HEK293 (cell line): Measurements from ENCODE around the gene HTR4.

ENCODE experiments used
- CTCF ChIA-PET: fragments of 350-600 bp; formaldehyde crosslinking; extraction: SDS; loops from one replicate; lab custom pipeline; 2021; ENCODE audit warnings: antibody characterized with exemption; lab: Yijun Ruan, JAX
- POLR2A ChIA-PET: fragments of 300-600 bp; formaldehyde crosslinking; extraction: SDS; loops from one replicate; lab custom pipeline; 2020; ENCODE audit warnings: antibody characterized with exemption, inconsistent platforms; lab: Yijun Ruan, JAX
- H3K27ac ChIP-seq: fragments of 200-500 bp; sonication (Bioruptor generic); 2 replicates; pipeline ENCODE4 v1.5.1; 2014; ENCODE audit warnings: low read depth, low read length, control low read depth, inconsistent platforms; ENCODE audit errors: extremely low read depth
- H3K36me3 ChIP-seq, 2 experiments: fragments of 200-500 bp in 1 of 2; sonication (Bioruptor generic) in 1 of 2; 1 replicate in 1 of 2; 2 replicates in 1 of 2; pipeline ENCODE4 v1.5.1; 2014 to 2017; ENCODE audit warnings: inconsistent platforms in 2 of 2, low read length in 2 of 2; ENCODE audit not compliant: control insufficient read depth in 2 of 2, insufficient read depth in 1 of 2
- H3K4me1 ChIP-seq: fragments of 200-500 bp; sonication (Bioruptor generic); 2 replicates; pipeline ENCODE4 v1.5.1; 2014; ENCODE audit warnings: mild to moderate bottlenecking, low read length, inconsistent platforms; ENCODE audit not compliant: control insufficient read depth, insufficient read depth
- H3K4me3 ChIP-seq: 2 replicates; pipeline ENCODE4 v1.5.1; 2011; ENCODE audit warnings: low read depth, mild to moderate bottlenecking, control low read depth, low read length, moderate library complexity
- H3K9me3 ChIP-seq: fragments of 200-500 bp; sonication (Bioruptor generic); 2 replicates; pipeline ENCODE4 v1.5.1; 2014; ENCODE audit warnings: low read depth, low read length, inconsistent platforms; ENCODE audit not compliant: control insufficient read depth, insufficient read depth
- CTCF ChIP-seq: fragments of 450-650 bp; formaldehyde crosslinking; IDR thresholded peaks from 2 replicates; pipeline ENCODE4 v1.5.1; 2016; ENCODE audit warnings: missing biosample characterization, missing genetic modification characterization
- EGR2 ChIP-seq: fragments of 450-650 bp; formaldehyde crosslinking; IDR thresholded peaks from 2 replicates; pipeline ENCODE4 v1.5.1; 2016; ENCODE audit warnings: low read depth, missing biosample characterization, missing genetic modification characterization
- GLIS1 ChIP-seq: fragments of 450-650 bp; formaldehyde crosslinking; IDR thresholded peaks from 2 replicates; pipeline ENCODE4 v1.5.1; 2016; ENCODE audit warnings: missing biosample characterization, missing genetic modification characterization
- SCRT2 ChIP-seq: fragments of 450-650 bp; formaldehyde crosslinking; IDR thresholded peaks from 2 replicates; pipeline ENCODE4 v1.5.1; 2016; ENCODE audit warnings: missing biosample characterization, missing genetic modification characterization
- SETDB1 ChIP-seq: IDR thresholded peaks from one replicate; pipeline ENCODE4 v1.6.1; 2017; ENCODE audit warnings: mild to moderate bottlenecking, low read length, moderate library complexity, mixed read lengths; ENCODE audit not compliant: insufficient read length
- TRIM28 ChIP-seq: IDR thresholded peaks from 2 replicates; pipeline ENCODE4 v1.6.1; 2011; ENCODE audit warnings: low read length, control low read depth, borderline replicate concordance
- ZNF132 ChIP-seq: fragments of 450-650 bp; formaldehyde crosslinking; IDR thresholded peaks from 2 replicates; pipeline ENCODE4 v1.5.1; 2017; ENCODE audit warnings: missing biosample characterization, missing genetic modification characterization, borderline replicate concordance
- ZNF2 ChIP-seq: fragments of 450-650 bp; formaldehyde crosslinking; IDR thresholded peaks from 2 replicates; pipeline ENCODE4 v1.5.1; 2016; ENCODE audit warnings: missing biosample characterization, missing genetic modification characterization
- ZNF292 ChIP-seq: fragments of 450-650 bp; formaldehyde crosslinking; IDR thresholded peaks from 2 replicates; pipeline ENCODE4 v1.5.1; 2016; ENCODE audit warnings: low read depth, missing biosample characterization, missing genetic modification characterization, borderline replicate concordance
- ZNF416 ChIP-seq: fragments of 450-650 bp; formaldehyde crosslinking; IDR thresholded peaks from 2 replicates; pipeline ENCODE4 v1.5.1; 2016; ENCODE audit warnings: missing biosample characterization, missing genetic modification characterization
- ZNF513 ChIP-seq: fragments of 450-650 bp; IDR thresholded peaks from 2 replicates; pipeline ENCODE4 v1.5.1; 2018; ENCODE audit warnings: missing biosample characterization, missing genetic modification characterization
- ZNF626 ChIP-seq: fragments of 450-650 bp; sonication (Bioruptor Pico); formaldehyde crosslinking; IDR thresholded peaks from 2 replicates; pipeline ENCODE4 v1.5.1; 2018; ENCODE audit warnings: missing biosample characterization, missing genetic modification characterization, inconsistent platforms
- ZNF654 ChIP-seq: fragments of 450-650 bp; formaldehyde crosslinking; IDR thresholded peaks from 2 replicates; pipeline ENCODE4 v1.5.1; 2016; ENCODE audit warnings: low read depth, missing biosample characterization, missing genetic modification characterization
- ZNF660 ChIP-seq: fragments of 450-650 bp; IDR thresholded peaks from 2 replicates; pipeline ENCODE4 v1.5.1; 2018; ENCODE audit warnings: missing biosample characterization, mild to moderate bottlenecking, missing genetic modification characterization
- ZNF76 ChIP-seq: fragments of 450-650 bp; formaldehyde crosslinking; IDR thresholded peaks from 2 replicates; pipeline ENCODE4; 2016; ENCODE audit warnings: low read depth, missing biosample characterization, missing genetic modification characterization, borderline replicate concordance
- ZSCAN4 ChIP-seq: fragments of 450-650 bp; formaldehyde crosslinking; IDR thresholded peaks from 2 replicates; pipeline ENCODE4 v1.5.1; 2017; ENCODE audit warnings: missing biosample characterization, missing genetic modification characterization
- TF ChIP-seq, protein P1 (sequence below): fragments of 450-650 bp; formaldehyde crosslinking; IDR thresholded peaks from 2 replicates; pipeline ENCODE4 v1.5.1; 2016; ENCODE audit warnings: missing biosample characterization, missing genetic modification characterization, borderline replicate concordance

Gene HTR4

DNA sequence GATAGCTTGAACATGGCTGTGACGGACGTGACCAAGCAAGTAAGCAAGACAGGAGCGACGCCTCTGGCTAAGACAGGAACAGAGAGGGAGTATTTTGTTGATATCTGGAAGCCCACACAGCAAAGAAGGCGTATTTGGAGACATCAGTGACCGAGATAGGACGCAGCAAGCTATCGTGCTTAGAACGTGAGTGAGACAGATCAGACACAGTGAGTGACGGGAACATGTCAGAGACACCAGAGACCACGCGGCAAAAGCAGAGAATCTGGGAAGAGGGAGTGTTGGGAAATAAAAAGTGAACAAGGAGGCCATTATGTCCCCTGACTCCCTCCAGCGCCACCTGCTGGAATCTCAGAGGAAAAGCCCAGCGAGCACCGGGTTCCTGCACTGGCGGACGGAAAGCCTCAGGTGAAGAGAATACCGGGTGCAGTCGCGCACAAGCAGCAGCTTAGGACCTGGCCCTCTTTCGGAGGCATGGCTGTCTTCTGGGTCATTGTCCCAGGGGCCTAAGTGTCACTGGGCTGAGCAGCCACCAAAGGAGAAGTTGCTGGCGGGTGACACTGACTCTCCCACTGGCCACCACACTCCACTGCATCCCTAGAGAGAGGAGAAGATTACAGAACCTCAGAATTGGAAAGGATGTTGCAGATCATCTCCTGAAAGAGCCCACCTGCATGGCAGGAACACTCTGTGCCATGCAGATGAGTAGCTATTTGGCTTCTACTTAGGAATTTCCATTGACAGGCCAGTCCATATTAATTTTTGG, 171.4 kb downstream of the HTR4 start:
- POLR2A ChIA-PET, result no interaction called here
- TF ChIP-seq ZNF132 (tag by site-specific recombination) (no peak), CTCF (tag by site-specific recombination) (peak; percentile 38; the same call in 1 of the 2 replicates), ZNF654 (tag by site-specific recombination) (peak; percentile 36), ZNF416 (tag by site-specific recombination) (no peak), ZNF76 (tag by site-specific recombination) (peak; percentile 36; the same call in 1 of the 2 replicates), ZNF660 (no peak), ZNF626 (no peak)
- Histone ChIP-seq H3K4me1 (no peaks in the 10 kb centered on the region), H3K27ac (no peak overlapping the region), H3K4me3 (no peak overlapping the region), H3K36me3 (no peaks in the 10 kb centered on the region), H3K9me3 (no peaks in the 10 kb centered on the region)
- CTCF ChIA-PET, result interaction anchor here (0.5 to 1.9 kb wide), 16 partner anchors 8 to 630 kb away, joined by 3 to 7 read pairs (median 4); no protein-coding TSS in a partner anchor

DNA sequence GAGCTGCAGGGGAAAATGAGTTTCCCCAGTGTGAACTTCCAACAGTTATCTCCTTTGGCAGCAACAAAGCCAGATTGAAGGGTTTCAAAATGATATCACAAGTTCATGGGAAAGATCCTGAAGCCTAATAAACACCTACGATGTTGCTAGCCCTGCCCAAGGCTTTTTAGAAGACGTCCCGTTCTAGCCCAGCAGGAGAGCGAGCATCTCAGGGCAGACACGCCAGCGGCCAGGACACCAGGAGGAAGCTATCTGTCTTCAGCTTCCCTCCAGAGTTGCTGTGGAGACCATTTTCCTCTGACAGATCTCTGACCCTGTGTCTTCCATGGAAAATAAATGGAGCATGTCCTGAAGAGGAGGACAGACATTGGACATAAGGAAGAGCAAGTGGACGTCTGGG, 172.1 kb downstream of the HTR4 start:
- no peak overlapping the region for H3K4me3 ChIP-seq
- H3K4me1 ChIP-seq, result no peaks in the 10 kb centered on the region
- H3K9me3 ChIP-seq, result no peaks in the 10 kb centered on the region
- POLR2A ChIA-PET, result no interaction called here
- H3K36me3 ChIP-seq, result no peaks in the 10 kb centered on the region
- no peak for TF ChIP-seq SETDB1
- TF ChIP-seq, protein P1, sequence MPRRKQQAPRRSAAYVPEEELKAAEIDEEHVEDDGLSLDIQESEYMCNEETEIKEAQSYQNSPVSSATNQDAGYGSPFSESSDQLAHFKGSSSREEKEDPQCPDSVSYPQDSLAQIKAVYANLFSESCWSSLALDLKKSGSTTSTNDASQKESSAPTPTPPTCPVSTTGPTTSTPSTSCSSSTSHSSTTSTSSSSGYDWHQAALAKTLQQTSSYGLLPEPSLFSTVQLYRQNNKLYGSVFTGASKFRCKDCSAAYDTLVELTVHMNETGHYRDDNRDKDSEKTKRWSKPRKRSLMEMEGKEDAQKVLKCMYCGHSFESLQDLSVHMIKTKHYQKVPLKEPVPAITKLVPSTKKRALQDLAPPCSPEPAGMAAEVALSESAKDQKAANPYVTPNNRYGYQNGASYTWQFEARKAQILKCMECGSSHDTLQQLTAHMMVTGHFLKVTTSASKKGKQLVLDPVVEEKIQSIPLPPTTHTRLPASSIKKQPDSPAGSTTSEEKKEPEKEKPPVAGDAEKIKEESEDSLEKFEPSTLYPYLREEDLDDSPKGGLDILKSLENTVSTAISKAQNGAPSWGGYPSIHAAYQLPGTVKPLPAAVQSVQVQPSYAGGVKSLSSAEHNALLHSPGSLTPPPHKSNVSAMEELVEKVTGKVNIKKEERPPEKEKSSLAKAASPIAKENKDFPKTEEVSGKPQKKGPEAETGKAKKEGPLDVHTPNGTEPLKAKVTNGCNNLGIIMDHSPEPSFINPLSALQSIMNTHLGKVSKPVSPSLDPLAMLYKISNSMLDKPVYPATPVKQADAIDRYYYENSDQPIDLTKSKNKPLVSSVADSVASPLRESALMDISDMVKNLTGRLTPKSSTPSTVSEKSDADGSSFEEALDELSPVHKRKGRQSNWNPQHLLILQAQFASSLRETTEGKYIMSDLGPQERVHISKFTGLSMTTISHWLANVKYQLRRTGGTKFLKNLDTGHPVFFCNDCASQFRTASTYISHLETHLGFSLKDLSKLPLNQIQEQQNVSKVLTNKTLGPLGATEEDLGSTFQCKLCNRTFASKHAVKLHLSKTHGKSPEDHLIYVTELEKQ (tag by site-specific recombination), result no peak
- no peak for TF ChIP-seq ZNF513 (tag by site-specific recombination)
- no peak for TF ChIP-seq SCRT2 (tag by site-specific recombination)
- no peak for TF ChIP-seq GLIS1 (tag by site-specific recombination)
- no peak for TF ChIP-seq EGR2 (tag by site-specific recombination)
- TF ChIP-seq ZSCAN4 (tag by site-specific recombination), result no peak
- TF ChIP-seq ZNF292, result no peak
- TF ChIP-seq ZNF2 (tag by site-specific recombination), result no peak
- TF ChIP-seq TRIM28, result no peak
- CTCF ChIA-PET, result interaction anchor here (0.6 to 1.9 kb wide), 9 partner anchors 9 to 302 kb away, joined by 3 to 7 read pairs (median 5); no protein-coding TSS in a partner anchor
- H3K27ac ChIP-seq, result no peak overlapping the region
